GM13977 (cell line): ENCODE results near the gene MAGI1.
"Not testable (repeated sequence)": the region's sequence is repeated elsewhere in the genome, so short reads cannot be mapped to it uniquely, and the experiment has no call there.

Source experiments
- DNase-seq: peaks from one replicate; pipeline ENCODE4 v3.0.0; 2012; ENCODE audit warnings: low spot score
- in situ Hi-C: fragments of 300-500 bp; cut with MboI; formaldehyde crosslinking; loops from one replicate; pipeline ENCODE4 v1.12.0; 2022; ENCODE audit warnings: low sequenced_read_pairs, low pct_unique_long_range_greater_than_20kb, mixed read lengths, inconsistent platforms; ENCODE audit not compliant: unreplicated experiment
- TF ChIP-seq, protein P1 (sequence below): IDR thresholded peaks from 2 replicates; pipeline ENCODE4 v1.5.1; 2012; ENCODE audit warnings: mild to moderate bottlenecking, control low read depth; ENCODE audit not compliant: insufficient read depth; ENCODE audit errors: extremely low read depth, missing control alignments

Gene MAGI1

DNA sequence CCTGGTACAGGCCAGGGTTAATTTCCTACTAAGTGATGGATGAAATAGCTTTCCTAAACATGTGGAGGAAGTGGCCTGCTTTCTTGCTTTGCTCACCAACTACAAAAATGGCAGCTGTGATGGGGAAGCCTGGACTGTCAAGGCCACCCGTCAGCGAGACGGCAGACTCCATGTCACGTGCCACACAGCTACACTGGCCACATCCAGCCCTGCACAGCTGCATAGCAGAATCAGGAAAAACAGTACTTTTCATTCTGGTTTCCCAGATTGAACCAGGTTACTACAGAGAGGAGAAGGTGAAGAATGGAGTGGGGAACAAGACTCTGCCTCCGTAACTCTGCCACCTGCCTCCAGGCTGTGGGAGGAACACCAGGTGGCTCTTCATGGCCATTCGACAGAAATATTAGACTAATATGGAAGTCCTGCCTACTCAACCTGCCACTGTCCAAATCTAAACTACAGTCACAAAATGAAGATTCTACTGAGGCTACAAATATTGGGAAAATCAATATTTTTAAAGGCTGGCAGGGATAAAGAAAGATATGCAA, 174.3 kb downstream of the MAGI1 start:
- DNase-seq: no peak
- in situ Hi-C loops: no loop called here
- TF ChIP-seq, protein P1, sequence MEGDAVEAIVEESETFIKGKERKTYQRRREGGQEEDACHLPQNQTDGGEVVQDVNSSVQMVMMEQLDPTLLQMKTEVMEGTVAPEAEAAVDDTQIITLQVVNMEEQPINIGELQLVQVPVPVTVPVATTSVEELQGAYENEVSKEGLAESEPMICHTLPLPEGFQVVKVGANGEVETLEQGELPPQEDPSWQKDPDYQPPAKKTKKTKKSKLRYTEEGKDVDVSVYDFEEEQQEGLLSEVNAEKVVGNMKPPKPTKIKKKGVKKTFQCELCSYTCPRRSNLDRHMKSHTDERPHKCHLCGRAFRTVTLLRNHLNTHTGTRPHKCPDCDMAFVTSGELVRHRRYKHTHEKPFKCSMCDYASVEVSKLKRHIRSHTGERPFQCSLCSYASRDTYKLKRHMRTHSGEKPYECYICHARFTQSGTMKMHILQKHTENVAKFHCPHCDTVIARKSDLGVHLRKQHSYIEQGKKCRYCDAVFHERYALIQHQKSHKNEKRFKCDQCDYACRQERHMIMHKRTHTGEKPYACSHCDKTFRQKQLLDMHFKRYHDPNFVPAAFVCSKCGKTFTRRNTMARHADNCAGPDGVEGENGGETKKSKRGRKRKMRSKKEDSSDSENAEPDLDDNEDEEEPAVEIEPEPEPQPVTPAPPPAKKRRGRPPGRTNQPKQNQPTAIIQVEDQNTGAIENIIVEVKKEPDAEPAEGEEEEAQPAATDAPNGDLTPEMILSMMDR: no peak

DNA sequence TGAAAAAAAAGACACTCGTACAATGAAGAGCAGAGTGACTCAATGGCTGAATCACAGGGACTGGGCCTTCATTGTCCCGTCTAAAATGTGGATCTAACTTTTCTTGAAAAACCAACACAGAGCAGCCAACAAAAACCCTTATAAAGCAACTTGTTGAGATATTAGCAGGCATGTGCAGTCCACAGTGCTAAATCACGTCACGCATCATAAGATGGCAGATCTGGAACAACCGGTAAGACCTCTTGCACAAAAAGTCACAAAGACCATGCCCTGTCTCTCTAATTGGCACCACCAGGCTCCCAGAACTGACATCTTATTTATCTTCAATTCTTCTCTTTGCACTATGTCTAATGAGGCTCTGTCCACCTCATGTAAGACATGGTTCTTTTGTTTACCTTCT, 177.0 kb downstream of the MAGI1 start:
- TF ChIP-seq, protein P1: no peak
- in situ Hi-C loops: no loop called here
- DNase-seq: no peak

DNA sequence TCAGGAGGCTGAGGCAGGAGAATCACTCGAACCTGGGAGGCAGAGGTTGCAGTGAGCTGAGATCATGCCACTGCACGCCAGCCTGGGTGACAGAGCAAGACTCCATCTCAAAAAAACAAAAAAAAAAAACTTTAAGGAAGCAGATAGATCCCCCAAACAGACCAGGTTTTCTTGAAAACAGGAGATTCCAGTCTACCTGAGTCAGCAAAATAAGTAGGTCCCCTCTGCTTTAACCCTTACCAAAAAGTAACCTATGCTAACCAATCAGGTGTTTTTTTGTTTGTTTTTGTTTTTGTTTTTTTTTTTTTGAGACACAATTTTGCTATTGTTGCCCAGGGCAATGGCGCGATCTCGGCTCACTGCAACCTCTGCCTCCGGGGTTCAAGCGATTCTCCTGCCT, 179.1 kb downstream of the MAGI1 start:
- DNase-seq, in situ Hi-C loops: not testable (repeated sequence)

DNA sequence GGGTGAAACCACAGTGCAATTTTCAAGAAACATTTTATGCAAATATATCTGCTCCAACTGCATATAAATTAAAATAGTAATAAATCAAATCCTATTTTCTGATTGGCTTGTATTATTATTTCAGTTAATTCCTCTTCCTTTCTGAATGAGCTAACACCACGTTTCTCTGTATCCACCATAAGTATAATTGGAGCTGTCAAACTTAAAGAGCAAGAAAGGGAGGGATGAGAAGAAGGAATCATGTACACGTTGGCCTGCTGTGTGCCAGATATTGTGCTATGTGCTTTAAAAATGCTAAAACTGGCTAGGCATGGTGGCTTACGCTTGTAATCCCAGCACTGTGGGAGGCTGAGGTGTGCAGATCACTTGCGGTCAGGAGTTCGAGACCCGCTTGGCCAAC, 180.0 kb downstream of the MAGI1 start:
- TF ChIP-seq, protein P1: no peak
- in situ Hi-C loops: no loop called here
- DNase-seq: no peak

DNA sequence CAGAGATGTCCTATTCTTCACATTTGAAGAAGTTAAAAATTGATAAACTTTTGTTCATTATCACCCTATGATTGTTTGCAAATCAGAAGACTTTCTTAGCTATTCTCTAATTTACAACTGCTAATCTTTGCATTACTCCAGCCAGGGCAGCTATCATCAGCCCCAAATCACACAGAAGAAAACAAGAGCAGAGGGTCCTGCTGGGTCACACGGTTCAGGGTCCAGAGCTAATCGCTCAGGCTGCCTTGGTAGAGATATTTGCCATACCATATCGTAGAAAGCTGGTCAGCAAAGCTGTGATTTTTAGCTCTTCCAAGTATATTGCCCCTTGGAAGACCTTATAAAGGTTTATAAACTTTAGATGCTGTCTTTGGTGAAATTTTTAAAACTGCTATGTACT, 181.4 kb downstream of the MAGI1 start:
- in situ Hi-C loops: no loop called here
- TF ChIP-seq, protein P1: no peak
- DNase-seq: no peak

DNA sequence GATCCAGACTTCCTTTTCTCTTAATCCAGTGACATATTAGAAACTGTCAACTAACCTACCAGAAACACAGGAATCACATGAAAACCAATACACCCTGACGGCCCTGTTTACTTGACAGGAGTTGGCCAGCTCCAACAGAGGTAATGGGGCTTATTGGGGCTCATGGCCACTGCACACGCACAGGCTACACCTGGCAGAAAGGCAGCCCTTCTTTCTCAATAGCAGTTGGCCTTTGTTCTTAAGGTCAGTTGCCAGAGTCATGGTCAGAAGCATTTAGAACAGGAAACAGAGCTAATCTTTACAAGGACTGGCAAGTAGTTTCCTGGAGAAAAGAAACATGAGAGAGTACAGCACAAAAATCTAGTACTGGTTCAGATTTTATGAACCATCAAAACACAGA, 181.8 kb downstream of the MAGI1 start:
- TF ChIP-seq, protein P1: no peak
- no peak for DNase-seq
- in situ Hi-C loops: no loop called here

DNA sequence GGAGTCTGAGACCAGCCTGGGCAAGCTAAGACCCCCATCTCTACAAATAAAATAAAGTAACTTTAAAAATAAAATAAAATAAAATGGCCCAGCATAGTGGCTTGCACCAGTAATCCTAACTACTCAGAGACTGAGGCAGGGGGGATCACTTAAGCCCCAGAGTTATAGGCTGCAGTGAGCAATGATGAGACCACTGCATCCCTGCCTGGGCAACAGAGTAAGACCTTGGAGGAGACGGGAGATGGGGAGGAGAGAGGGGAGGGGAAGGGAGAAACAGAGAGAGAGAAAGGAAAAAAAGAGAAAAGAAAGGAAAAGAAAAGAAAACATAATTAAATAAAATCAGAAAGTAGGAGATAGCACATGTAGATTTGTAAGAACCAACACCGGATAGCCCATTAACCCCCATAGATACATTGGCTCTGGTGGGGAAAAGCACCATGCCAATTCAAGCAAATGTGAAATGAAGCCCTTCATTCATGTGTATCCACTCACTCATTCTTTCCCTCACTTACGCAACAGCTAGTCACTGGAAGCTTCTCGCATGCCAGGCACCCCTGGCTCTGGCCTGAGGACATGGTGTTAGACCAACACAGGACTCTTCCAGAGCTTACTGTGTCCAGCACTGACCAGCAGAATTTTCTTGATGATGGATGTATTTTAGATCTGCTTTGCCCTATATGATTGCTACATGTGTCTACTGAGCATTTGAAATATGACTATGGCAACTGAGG, 183.2 kb downstream of the MAGI1 start:
- DNase-seq: no peak
- in situ Hi-C loops: no loop called here
- TF ChIP-seq, protein P1: no peak
